Activated naive CD8-positive, alpha-beta T cell treated with anti-CD3 and anti-CD28 coated beads, Interleukin-2, amount 10 ng/mL, durations not matched to agents 7 days and 5 days (primary cell): Measurements from ENCODE around the gene MTA3. TPM values are rescaled to one million over a fixed set of nuclear protein-coding genes. Genes with fewer than 3 reads are reported as not detected.
"Not testable (repeated sequence)": the region's sequence is repeated elsewhere in the genome, so short reads cannot be mapped to it uniquely, and the experiment has no call there.

Source experiments
- ATAC-seq: fragments of 150-1000 bp; cut with Tn5 transposase; one replicate; pipeline ENCODE4 v1.10.0; 2021; ENCODE audit warnings: low read depth, moderate library complexity
- POLR2A ChIA-PET: fragments of 350-600 bp; sonication (Branson Sonifier 250); formaldehyde crosslinking; loops from one replicate; lab custom pipeline; 2021; ENCODE audit warnings: antibody characterized with exemption; lab: Charles Lee
- DNase-seq: peaks from one replicate; pipeline ENCODE4 v3.0.0; 2021
- H3K27ac Mint-ChIP-seq: one replicate; pipeline ENCODE4 v1.8.0; 2022; ENCODE audit warnings: mild to moderate bottlenecking, mixed read lengths
- H3K27me3 Mint-ChIP-seq: one replicate; pipeline ENCODE4 v1.8.0; 2022; ENCODE audit warnings: mild to moderate bottlenecking, moderate library complexity, mixed read lengths
- H3K36me3 Mint-ChIP-seq: one replicate; pipeline ENCODE4 v1.8.0; 2021; ENCODE audit warnings: mild to moderate bottlenecking, mixed read lengths
- H3K4me1 Mint-ChIP-seq: one replicate; pipeline ENCODE4 v1.8.0; 2021; ENCODE audit warnings: mixed read lengths
- H3K4me3 Mint-ChIP-seq: one replicate; pipeline ENCODE4 v1.8.0; 2022; ENCODE audit warnings: mild to moderate bottlenecking, moderate library complexity, mixed read lengths
- H3K9me3 Mint-ChIP-seq: one replicate; pipeline ENCODE4 v1.8.0; 2021; ENCODE audit warnings: mixed read lengths
- total RNA-seq, 2 experiments: library from RNA; stranded (reverse); gene quantifications; one replicate each; pipeline ENCODE4 v1.2.3, GENCODE V29; 2021

Gene MTA3
- total RNA-seq, 2 experiments from 2014 or later: 35.6 to 36.2 TPM

GRCh38 chr2:42713920-42714319 is 145.5 kb downstream of the MTA3 start:
- H3K4me3 Mint-ChIP-seq: no peak overlapping the region
- H3K9me3 Mint-ChIP-seq: peaks cover 2% of the 10 kb centered on the region
- no peaks in the 10 kb centered on the region for H3K4me1 Mint-ChIP-seq
- POLR2A ChIA-PET: interaction anchor here (0.5 kb wide), 1 partner anchor 20 kb away, joined by 7 read pairs; no protein-coding TSS in a partner anchor
- H3K27me3 Mint-ChIP-seq: no peaks in the 10 kb centered on the region
- no peak overlapping the region for H3K27ac Mint-ChIP-seq
- H3K36me3 Mint-ChIP-seq: peaks cover 13% of the 10 kb centered on the region
- no peak for DNase-seq
- no peak for ATAC-seq

GRCh38 chr2:42714686-42715085 is 146.3 kb downstream of the MTA3 start:
- Mint-ChIP-seq H3K27me3 (no peaks in the 10 kb centered on the region), H3K27ac (no peak overlapping the region), H3K36me3 (peaks cover 10% of the 10 kb centered on the region), H3K4me1 (no peaks in the 10 kb centered on the region), H3K4me3 (no peak overlapping the region), H3K9me3 (peaks cover 2% of the 10 kb centered on the region)
- DNase-seq (no peak), ATAC-seq (no peak)
- POLR2A ChIA-PET: no interaction called here

GRCh38 chr2:42721898-42722297 is 153.5 kb downstream of the MTA3 start:
- Mint-ChIP-seq H3K27me3 (no peaks in the 10 kb centered on the region), H3K4me1 (peaks cover 6% of the 10 kb centered on the region), H3K9me3 (no peaks in the 10 kb centered on the region), H3K27ac (no peak overlapping the region), H3K4me3 (no peak overlapping the region), H3K36me3 (peaks cover 2% of the 10 kb centered on the region)
- POLR2A ChIA-PET: no interaction called here
- ATAC-seq (no peak), DNase-seq (no peak)

DNA sequence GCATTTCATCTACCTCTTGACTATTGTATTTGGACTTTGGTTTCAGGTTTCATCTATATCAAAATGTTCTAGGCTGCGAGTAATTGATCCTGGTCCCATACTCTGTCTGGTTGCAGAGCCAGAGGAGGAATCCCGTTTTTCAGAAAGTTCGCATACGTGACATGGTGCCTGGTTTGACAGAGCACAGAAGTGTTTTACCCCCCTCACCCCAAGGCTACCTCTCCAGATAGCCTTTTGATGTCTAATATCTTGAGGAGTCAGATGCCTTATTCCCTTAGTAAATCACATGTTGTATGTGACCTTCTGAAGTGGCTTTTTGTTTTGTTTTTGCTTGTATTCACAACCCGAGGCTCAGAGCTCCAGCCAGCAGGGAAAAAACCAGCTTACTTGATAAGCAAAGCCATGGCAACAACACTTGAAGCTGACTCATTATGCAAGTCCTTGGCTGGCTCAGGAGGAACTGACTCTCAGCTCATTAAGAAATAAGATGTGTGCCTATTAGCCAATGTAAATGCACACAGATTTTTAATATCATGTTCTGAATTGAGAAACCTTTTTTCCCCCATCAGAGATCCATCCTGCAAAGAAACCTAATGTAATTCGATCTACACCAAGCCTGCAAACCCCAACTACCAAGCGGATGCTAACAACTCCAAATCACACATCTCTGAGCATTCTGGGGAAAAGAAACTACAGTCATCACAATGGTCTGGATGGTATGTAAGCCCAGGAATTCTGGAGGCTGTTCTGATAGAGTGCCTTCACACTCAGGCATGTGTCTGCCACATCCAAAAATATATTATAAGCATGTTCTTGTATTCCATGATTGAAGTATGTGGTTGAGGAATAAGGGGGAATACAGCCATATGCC is 154.1 kb downstream of the MTA3 start:
- POLR2A ChIA-PET: no interaction called here
- Mint-ChIP-seq H3K27me3 (no peaks in the 10 kb centered on the region), H3K4me1 (peaks cover 6% of the 10 kb centered on the region), H3K4me3 (no peak overlapping the region), H3K27ac (no peak overlapping the region), H3K9me3 (no peaks in the 10 kb centered on the region), H3K36me3 (peaks cover 2% of the 10 kb centered on the region)
- ATAC-seq (peak; percentile 33), DNase-seq (no peak)

GRCh38 chr2:42723465-42723864 is 155.0 kb downstream of the MTA3 start:
- no peak overlapping the region for H3K4me3 Mint-ChIP-seq
- peaks cover 6% of the 10 kb centered on the region for H3K36me3 Mint-ChIP-seq
- H3K27me3 Mint-ChIP-seq: no peaks in the 10 kb centered on the region
- ATAC-seq (no peak), DNase-seq (no peak)
- peaks cover 6% of the 10 kb centered on the region for H3K4me1 Mint-ChIP-seq
- H3K27ac Mint-ChIP-seq: no peak overlapping the region
- POLR2A ChIA-PET: no interaction called here
- no peaks in the 10 kb centered on the region for H3K9me3 Mint-ChIP-seq

GRCh38 chr2:42724886-42725285 is 156.5 kb downstream of the MTA3 start:
- Mint-ChIP-seq H3K9me3 (peaks cover 5% of the 10 kb centered on the region), H3K27ac (no peak overlapping the region), H3K27me3 (no peaks in the 10 kb centered on the region), H3K36me3 (peaks cover 17% of the 10 kb centered on the region), H3K4me3 (no peak overlapping the region), H3K4me1 (peaks cover 6% of the 10 kb centered on the region)
- DNase-seq (no peak), ATAC-seq (no peak)
- POLR2A ChIA-PET: no interaction called here

GRCh38 chr2:42725657-42726056 is 157.2 kb downstream of the MTA3 start:
- no peak overlapping the region for H3K4me3 Mint-ChIP-seq
- peaks cover 5% of the 10 kb centered on the region for H3K9me3 Mint-ChIP-seq
- DNase-seq: no peak
- peaks cover 24% of the 10 kb centered on the region for H3K36me3 Mint-ChIP-seq
- POLR2A ChIA-PET: no interaction called here
- H3K27me3 Mint-ChIP-seq: no peaks in the 10 kb centered on the region
- peaks cover 6% of the 10 kb centered on the region for H3K4me1 Mint-ChIP-seq
- no peak overlapping the region for H3K27ac Mint-ChIP-seq
- no peak for ATAC-seq

- POLR2A ChIA-PET: no interaction called here
- ATAC-seq (no peak), DNase-seq (no peak)
- H3K27me3 Mint-ChIP-seq: no peaks in the 10 kb centered on the region
- H3K4me3 Mint-ChIP-seq: no peak overlapping the region
- H3K9me3 Mint-ChIP-seq: peaks cover 5% of the 10 kb centered on the region
- no peak overlapping the region for H3K27ac Mint-ChIP-seq
- H3K4me1 Mint-ChIP-seq: peaks cover 6% of the 10 kb centered on the region
- H3K36me3 Mint-ChIP-seq: peaks cover 30% of the 10 kb centered on the region
These were observed 158.2 kb downstream of the MTA3 start for GRCh38 chr2:42726680-42727079.

GRCh38 chr2:42731316-42731715 is 162.9 kb downstream of the MTA3 start:
- H3K27me3 Mint-ChIP-seq, ATAC-seq, H3K4me3 Mint-ChIP-seq, H3K27ac Mint-ChIP-seq, H3K4me1 Mint-ChIP-seq, POLR2A ChIA-PET, DNase-seq: not testable (repeated sequence)
- peaks cover 21% of the 10 kb centered on the region for H3K9me3 Mint-ChIP-seq
- peaks cover 67% of the 10 kb centered on the region for H3K36me3 Mint-ChIP-seq

DNA sequence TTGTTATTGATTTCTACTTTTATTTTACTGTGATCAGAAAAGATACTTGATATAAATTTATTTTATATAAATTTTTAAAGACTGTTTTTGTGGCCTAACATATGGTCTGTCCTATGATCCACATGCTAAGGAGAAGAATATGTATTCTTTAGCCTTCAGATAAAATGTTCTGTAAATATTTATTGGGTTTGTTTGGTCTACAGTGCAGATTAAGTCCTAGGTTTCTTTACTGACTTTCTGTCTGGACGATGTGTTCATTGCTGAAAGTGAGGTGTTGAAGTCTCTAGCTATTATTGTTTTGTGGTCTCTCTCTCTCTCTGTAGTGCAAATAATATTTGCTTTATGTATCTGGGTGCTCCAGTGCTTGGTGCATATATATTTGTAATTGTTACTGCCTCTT is 165.4 kb downstream of the MTA3 start:
- H3K4me1 Mint-ChIP-seq: no peaks in the 10 kb centered on the region
- POLR2A ChIA-PET: interaction anchor here (0.7 kb wide), 1 partner anchor 20 kb away, joined by 7 read pairs; no protein-coding TSS in a partner anchor
- DNase-seq: no peak
- ATAC-seq: no peak
- H3K9me3 Mint-ChIP-seq: peaks cover 27% of the 10 kb centered on the region
- peaks cover 79% of the 10 kb centered on the region for H3K36me3 Mint-ChIP-seq
- no peaks in the 10 kb centered on the region for H3K27me3 Mint-ChIP-seq
- no peak overlapping the region for H3K4me3 Mint-ChIP-seq
- no peak overlapping the region for H3K27ac Mint-ChIP-seq

GRCh38 chr2:42736598-42737322 is 168.3 kb downstream of the MTA3 start:
- no peak for DNase-seq
- peaks cover 5% of the 10 kb centered on the region for H3K4me1 Mint-ChIP-seq
- H3K36me3 Mint-ChIP-seq: peaks cover 79% of the 10 kb centered on the region
- no peak for ATAC-seq
- no peak overlapping the region for H3K27ac Mint-ChIP-seq
- H3K4me3 Mint-ChIP-seq: no peak overlapping the region
- no peaks in the 10 kb centered on the region for H3K27me3 Mint-ChIP-seq
- POLR2A ChIA-PET: no interaction called here
- H3K9me3 Mint-ChIP-seq: peaks cover 26% of the 10 kb centered on the region

GRCh38 chr2:42741140-42741539 is 172.7 kb downstream of the MTA3 start:
- no peak overlapping the region for H3K4me3 Mint-ChIP-seq
- DNase-seq (no peak), ATAC-seq (no peak)
- POLR2A ChIA-PET: no interaction called here
- H3K27me3 Mint-ChIP-seq: no peaks in the 10 kb centered on the region
- peaks cover 11% of the 10 kb centered on the region for H3K9me3 Mint-ChIP-seq
- H3K4me1 Mint-ChIP-seq: peaks cover 5% of the 10 kb centered on the region
- H3K27ac Mint-ChIP-seq: no peak overlapping the region
- H3K36me3 Mint-ChIP-seq: peaks cover 56% of the 10 kb centered on the region

- no peak overlapping the region for H3K4me3 Mint-ChIP-seq
- H3K36me3 Mint-ChIP-seq: peaks cover 39% of the 10 kb centered on the region
- POLR2A ChIA-PET: no interaction called here
- H3K9me3 Mint-ChIP-seq: peaks cover 5% of the 10 kb centered on the region
- no peak overlapping the region for H3K27ac Mint-ChIP-seq
- ATAC-seq (no peak), DNase-seq (no peak)
- no peaks in the 10 kb centered on the region for H3K27me3 Mint-ChIP-seq
- H3K4me1 Mint-ChIP-seq: peaks cover 5% of the 10 kb centered on the region
These were observed 174.6 kb downstream of the MTA3 start for GRCh38 chr2:42742740-42743658.
